MCF 10A (cell line): ENCODE data around the gene ZDHHC5. TPM values are rescaled to one million over a fixed set of nuclear protein-coding genes. Genes with fewer than 3 reads are reported as not detected.
"Not testable (repeated sequence)": the region's sequence is repeated elsewhere in the genome, so short reads cannot be mapped to it uniquely, and the experiment has no call there.

Experiments
- BruUV-seq: library from RNA; stranded (reverse); fragments of 400-500 nt; replicated peaks from 2 replicates; lab custom pipeline; 2021; lab: Mats Ljungman, UMichigan
- CTCF ChIA-PET: fragments of 300-600 bp; sonication (Branson Sonifier 250); formaldehyde crosslinking; extraction: SDS; loops from one replicate; lab custom pipeline; 2021; ENCODE audit warnings: antibody characterized with exemption, inconsistent platforms; lab: Yijun Ruan, JAX
- POLR2A ChIA-PET: fragments of 300-600, 350-650 bp; sonication (Branson Sonifier 250); formaldehyde crosslinking; extraction: SDS; loops from one replicate; lab custom pipeline; 2020; ENCODE audit warnings: antibody characterized with exemption, inconsistent platforms; lab: Yijun Ruan, JAX
- DNase-seq: peaks from one replicate; pipeline ENCODE4 v3.0.0-alpha.2; 2018; ENCODE audit not compliant: unreplicated experiment
- H3K27ac Mint-ChIP-seq: one replicate; pipeline ENCODE4 v1.8.0; 2022; ENCODE audit warnings: mild to moderate bottlenecking, low read depth, mixed read lengths; ENCODE audit not compliant: unreplicated experiment
- H3K27me3 Mint-ChIP-seq: one replicate; pipeline ENCODE4 v1.8.0; 2022; ENCODE audit warnings: mixed read lengths; ENCODE audit not compliant: insufficient read depth, unreplicated experiment
- H3K36me3 Mint-ChIP-seq: one replicate; pipeline ENCODE4 v1.8.0; 2022; ENCODE audit warnings: mild to moderate bottlenecking, moderate library complexity, mixed read lengths; ENCODE audit not compliant: insufficient read depth, unreplicated experiment
- H3K4me1 Mint-ChIP-seq: one replicate; pipeline ENCODE4 v1.8.0; 2022; ENCODE audit warnings: mixed read lengths; ENCODE audit not compliant: insufficient read depth, unreplicated experiment
- H3K4me3 Mint-ChIP-seq: one replicate; pipeline ENCODE4 v1.8.0; 2022; ENCODE audit warnings: mild to moderate bottlenecking, moderate library complexity, mixed read lengths; ENCODE audit not compliant: unreplicated experiment
- H3K9me3 Mint-ChIP-seq: one replicate; pipeline ENCODE4 v1.8.0; 2022; ENCODE audit warnings: mixed read lengths; ENCODE audit not compliant: unreplicated experiment
- intact Hi-C: fragments of 100-400 bp; cut with micrococcal nuclease; formaldehyde crosslinking; loops from 2 replicates; pipeline ENCODE4 v1.14.1; 2022
- total RNA-seq: library from RNA; stranded (reverse); gene quantifications from 2 replicates; pipeline ENCODE4 v1.2.3, GENCODE V29; 2022
- TF ChIP-seq, protein P1 (sequence below): fragments of 200-600 bp; IDR thresholded peaks from one replicate; pipeline ENCODE4 v1.8.0; 2022; ENCODE audit warnings: antibody characterized with exemption, mild to moderate bottlenecking; ENCODE audit not compliant: unreplicated experiment

ZDHHC5 gene
- total RNA-seq, 1 experiment from 2014 or later, result 73.8 TPM

DNA sequence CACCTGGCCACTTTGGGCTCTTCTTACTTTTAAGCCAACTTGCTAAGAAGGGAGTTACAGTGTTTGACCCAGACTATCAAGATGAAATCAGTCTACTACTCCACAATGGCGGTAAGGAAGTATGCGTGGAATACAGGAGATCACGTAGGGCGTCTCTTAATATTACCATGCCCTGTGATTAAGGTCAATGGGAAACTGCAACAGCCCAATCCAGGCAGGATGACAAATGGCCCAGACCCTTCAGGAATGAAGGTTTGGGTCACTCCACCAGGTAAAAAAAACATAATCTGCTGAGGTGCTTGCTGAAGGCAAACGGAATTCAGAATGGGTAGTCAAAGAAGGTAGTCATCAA is 17.2 kb upstream of the ZDHHC5 start:
- H3K27ac Mint-ChIP-seq, result no peak overlapping the region
- peaks cover 35% of the 10 kb centered on the region for H3K27me3 Mint-ChIP-seq
- H3K4me1 Mint-ChIP-seq, result peaks cover 36% of the 10 kb centered on the region
- DNase-seq, result no peak
- no peaks in the 10 kb centered on the region for H3K9me3 Mint-ChIP-seq
- intact Hi-C loops, result no loop called here
- no TSS peak for BruUV-seq
- CTCF ChIA-PET, result interaction anchor here (0.5 to 2.5 kb wide), 3 partner anchors 10 to 185 kb away, joined by 3 to 12 read pairs (median 6); partner anchors contain the start of gene UBE2L6
- H3K4me3 Mint-ChIP-seq, result no peak overlapping the region
- TF ChIP-seq, protein P1, sequence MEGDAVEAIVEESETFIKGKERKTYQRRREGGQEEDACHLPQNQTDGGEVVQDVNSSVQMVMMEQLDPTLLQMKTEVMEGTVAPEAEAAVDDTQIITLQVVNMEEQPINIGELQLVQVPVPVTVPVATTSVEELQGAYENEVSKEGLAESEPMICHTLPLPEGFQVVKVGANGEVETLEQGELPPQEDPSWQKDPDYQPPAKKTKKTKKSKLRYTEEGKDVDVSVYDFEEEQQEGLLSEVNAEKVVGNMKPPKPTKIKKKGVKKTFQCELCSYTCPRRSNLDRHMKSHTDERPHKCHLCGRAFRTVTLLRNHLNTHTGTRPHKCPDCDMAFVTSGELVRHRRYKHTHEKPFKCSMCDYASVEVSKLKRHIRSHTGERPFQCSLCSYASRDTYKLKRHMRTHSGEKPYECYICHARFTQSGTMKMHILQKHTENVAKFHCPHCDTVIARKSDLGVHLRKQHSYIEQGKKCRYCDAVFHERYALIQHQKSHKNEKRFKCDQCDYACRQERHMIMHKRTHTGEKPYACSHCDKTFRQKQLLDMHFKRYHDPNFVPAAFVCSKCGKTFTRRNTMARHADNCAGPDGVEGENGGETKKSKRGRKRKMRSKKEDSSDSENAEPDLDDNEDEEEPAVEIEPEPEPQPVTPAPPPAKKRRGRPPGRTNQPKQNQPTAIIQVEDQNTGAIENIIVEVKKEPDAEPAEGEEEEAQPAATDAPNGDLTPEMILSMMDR, result no peak
- H3K36me3 Mint-ChIP-seq, result peaks cover 6% of the 10 kb centered on the region
- POLR2A ChIA-PET, result no interaction called here

- TF ChIP-seq, protein P1, result no peak
- intact Hi-C loops, result no loop called here
- H3K4me1 Mint-ChIP-seq, result peaks cover 36% of the 10 kb centered on the region
- H3K27me3 Mint-ChIP-seq, result peaks cover 30% of the 10 kb centered on the region
- H3K27ac Mint-ChIP-seq, result no peak overlapping the region
- no TSS peak for BruUV-seq
- ChIA-PET POLR2A (interaction anchor here (1.8 kb wide), 1 partner anchor 84 kb away, joined by 4 read pairs; the partner anchor contains the start of gene UBE2L6), CTCF (interaction anchor here (1.2 to 2.5 kb wide), 3 partner anchors 9 to 97 kb away, joined by 3 to 9 read pairs (median 6); partner anchors contain the start of gene UBE2L6)
- H3K4me3 Mint-ChIP-seq, result no peak overlapping the region
- DNase-seq, result no peak
- H3K9me3 Mint-ChIP-seq, result no peaks in the 10 kb centered on the region
- peaks cover 4% of the 10 kb centered on the region for H3K36me3 Mint-ChIP-seq
These were observed 16.5 kb upstream of the ZDHHC5 start for GRCh38 chr11:57651408-57651807.

DNA sequence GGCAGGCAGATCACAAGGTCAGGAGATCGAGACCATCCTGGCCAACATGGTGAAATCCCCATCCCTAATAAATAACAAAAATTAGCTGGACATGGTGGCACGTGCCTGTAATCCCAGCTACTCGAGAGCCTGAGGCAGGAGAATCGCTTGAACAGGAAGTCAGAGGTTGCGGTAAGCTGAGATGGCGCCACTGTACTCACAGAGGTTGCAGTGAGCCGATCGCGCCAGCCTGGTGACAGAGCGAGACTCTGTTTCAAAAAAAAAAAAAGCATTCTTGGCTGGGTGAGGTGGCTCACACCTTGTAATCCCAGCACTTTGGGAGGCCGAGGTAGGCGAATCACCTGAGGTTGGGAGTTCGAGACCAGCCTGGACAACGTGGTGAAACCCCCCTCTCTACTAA is 15.7 kb upstream of the ZDHHC5 start:
- H3K27ac Mint-ChIP-seq, BruUV-seq, H3K36me3 Mint-ChIP-seq, H3K9me3 Mint-ChIP-seq, H3K4me3 Mint-ChIP-seq, intact Hi-C loops, DNase-seq: not testable (repeated sequence)
- H3K27me3 Mint-ChIP-seq, result peaks cover 22% of the 10 kb centered on the region
- H3K4me1 Mint-ChIP-seq, result peaks cover 37% of the 10 kb centered on the region
- POLR2A ChIA-PET, result interaction anchor here (0.6 to 1.8 kb wide), 3 partner anchors 84 to 928 kb away, joined by 3 to 4 read pairs (median 3); partner anchors contain the start of gene UBE2L6
- CTCF ChIA-PET, result interaction anchor here (0.6 to 2.5 kb wide), 6 partner anchors 8 to 1921 kb away, joined by 3 to 9 read pairs (median 4); partner anchors contain the start of gene UBE2L6

GRCh38 chr11:57652662-57653061 is 15.3 kb upstream of the ZDHHC5 start:
- Mint-ChIP-seq H3K9me3 (no peaks in the 10 kb centered on the region), H3K4me3 (no peak overlapping the region), H3K27ac (no peak overlapping the region), H3K36me3 (peaks cover 3% of the 10 kb centered on the region), H3K4me1 (peaks cover 36% of the 10 kb centered on the region), H3K27me3 (peaks cover 18% of the 10 kb centered on the region)
- ChIA-PET CTCF (interaction anchor here (1.0 to 2.5 kb wide), 5 partner anchors 8 to 98 kb away, joined by 3 to 9 read pairs (median 6); partner anchors contain the start of gene UBE2L6), POLR2A (interaction anchor here (1.8 kb wide), 1 partner anchor 85 kb away, joined by 4 read pairs; the partner anchor contains the start of gene UBE2L6)
- no TSS peak for BruUV-seq
- no peak for DNase-seq
- intact Hi-C loops, result no loop called here
- TF ChIP-seq, protein P1, result no peak
